ENCODE measurements around the gene ATXN7L1.

Gene ATXN7L1

GRCh38 chr7:105652359-105652993, 223.9 kb downstream of the ATXN7L1 start:
- DNase-seq, result peak; percentile 64 to 92 (median 86)
- intact Hi-C loops (cut with DNase I), result loop anchor here (5.0 kb wide), 1 partner anchor 390 kb away; no protein-coding TSS in a partner anchor

GRCh38 chr7:105651798-105652197, 224.6 kb downstream of the ATXN7L1 start:
- intact Hi-C loops (cut with DNase I), result loop anchor here (5.0 kb wide), 1 partner anchor 391 kb away; no protein-coding TSS in a partner anchor
- DNase-seq, result no peak

GRCh38 chr7:105650382-105650970, 225.9 kb downstream of the ATXN7L1 start:
- intact Hi-C loops (cut with DNase I), result loop anchor here (5.0 kb wide), 1 partner anchor 392 kb away; no protein-coding TSS in a partner anchor

GRCh38 chr7:105649727-105650381, 226.5 kb downstream of the ATXN7L1 start:
- no peak for DNase-seq
- intact Hi-C loops (cut with DNase I), result loop anchor here (5.0 kb wide), 1 partner anchor 392 kb away; no protein-coding TSS in a partner anchor

More at GRCh38 chr7:105650382-105650970, 225.9 kb downstream of the ATXN7L1 start:
- no peak for DNase-seq

GRCh38 chr7:105648561-105649401, 227.6 kb downstream of the ATXN7L1 start:
- DNase-seq, result peak in 21 of 42 donors; percentile 18 to 64 (median 41)
- intact Hi-C loops (cut with DNase I), result no loop called here

- intact Hi-C loops (cut with DNase I), result no loop called here
- no peak for DNase-seq
These were observed 228.8 kb downstream of the ATXN7L1 start for GRCh38 chr7:105647591-105647990.

GRCh38 chr7:105644937-105645336, 231.5 kb downstream of the ATXN7L1 start:
- no peak for DNase-seq

GRCh38 chr7:105643851-105644250, 232.5 kb downstream of the ATXN7L1 start:
- intact Hi-C loops (cut with DNase I), result no loop called here
- no peak for DNase-seq

More at GRCh38 chr7:105644937-105645336, 231.5 kb downstream of the ATXN7L1 start:
- intact Hi-C loops (cut with DNase I), result no loop called here

- peak in 34 of 42 donors; percentile 38 to 74 (median 54) for DNase-seq
- intact Hi-C loops (cut with DNase I), result no loop called here
These were observed 233.0 kb downstream of the ATXN7L1 start for GRCh38 chr7:105643384-105643783.

GRCh38 chr7:105642264-105642663, 234.1 kb downstream of the ATXN7L1 start:
- intact Hi-C loops (cut with DNase I), result no loop called here
- DNase-seq, result no peak

GRCh38 chr7:105640956-105641810, 235.2 kb downstream of the ATXN7L1 start:
- peak in 6 of 42 donors; percentile 11 to 47 (median 28) for DNase-seq
- intact Hi-C loops (cut with DNase I), result no loop called here

GRCh38 chr7:105639667-105640493, 236.5 kb downstream of the ATXN7L1 start:
- intact Hi-C loops (cut with DNase I), result loop anchor here (5.0 kb wide), 1 partner anchor 242 kb away; no protein-coding TSS in a partner anchor
- DNase-seq, result peak in 3 of 42 donors; percentile 25 to 37 (median 27)

- intact Hi-C loops (cut with DNase I), result loop anchor here (5.0 kb wide), 1 partner anchor 243 kb away; no protein-coding TSS in a partner anchor
- peak in 11 of 42 donors; percentile 25 to 60 (median 47) for DNase-seq
These were observed 237.4 kb downstream of the ATXN7L1 start for GRCh38 chr7:105638902-105639495.

GRCh38 chr7:105638334-105638733, 238.1 kb downstream of the ATXN7L1 start:
- DNase-seq, result no peak
- intact Hi-C loops (cut with DNase I), result loop anchor here (5.0 kb wide), 1 partner anchor 244 kb away; no protein-coding TSS in a partner anchor

GRCh38 chr7:105637755-105638154, 238.6 kb downstream of the ATXN7L1 start:
- DNase-seq, result no peak
- intact Hi-C loops (cut with DNase I), result loop anchor here (5.0 kb wide), 1 partner anchor 245 kb away; no protein-coding TSS in a partner anchor

GRCh38 chr7:105636982-105637381, 239.4 kb downstream of the ATXN7L1 start:
- DNase-seq, result no peak
- intact Hi-C loops (cut with DNase I), result loop anchor here (5.0 kb wide), 1 partner anchor 245 kb away; no protein-coding TSS in a partner anchor

Data from head of caudate nucleus (tissue), 42 donors.